Kidney (tissue), 14 donors: ENCODE measurements around the gene SLC37A2. TPM values are rescaled to one million over a fixed set of nuclear protein-coding genes. Genes with fewer than 3 reads are reported as not detected.

Experiments used
- DNase-seq, 5 donors: peaks; one replicate each; pipeline ENCODE4 v3.0.0-alpha.2; 2013 to 2020
- FAIRE-seq: peaks from 2 replicates; lab custom pipeline; 2012; peaks lifted over from hg19 to GRCh38; lab: Jason Lieb, UNC
- H3K27ac ChIP-seq, 2 donors: one replicate each; pipeline ENCODE4 v1.7.0; 2013; ENCODE audit warnings: low read depth in 2 of 2, low read length in 2 of 2, inconsistent platforms in 1 of 2
- H3K27me3 ChIP-seq: one replicate; pipeline ENCODE4 v1.7.1; 2013; ENCODE audit warnings: low read length, inconsistent platforms; ENCODE audit not compliant: control insufficient read depth, insufficient read depth
- H3K36me3 ChIP-seq, 3 donors: one replicate each; pipeline versions ENCODE4 v1.7.0 to v1.7.1; 2013; ENCODE audit warnings: low read length in 3 of 3, control low read depth in 1 of 3, inconsistent platforms in 1 of 3; ENCODE audit not compliant: insufficient read depth in 3 of 3, control insufficient read depth in 2 of 3
- H3K4me1 ChIP-seq, 3 donors: one replicate each; pipeline versions ENCODE4 v1.7.0 to v1.7.1; 2013; ENCODE audit warnings: low read length in 3 of 3, inconsistent platforms in 1 of 3, low read depth in 1 of 3; ENCODE audit not compliant: control insufficient read depth in 2 of 3, insufficient read depth in 2 of 3
- H3K4me3 ChIP-seq, 3 donors: one replicate each; pipeline versions ENCODE4 v1.7.0 to v1.8.1; 2013; ENCODE audit warnings: low read length in 3 of 3, control low read depth in 1 of 3, inconsistent platforms in 1 of 3
- H3K9ac ChIP-seq, 3 donors: one replicate each; pipeline versions ENCODE4 v1.7.0 to v1.7.1; 2013; ENCODE audit warnings: low read length in 3 of 3, control low read depth in 1 of 3, inconsistent platforms in 1 of 3
- H3K9me3 ChIP-seq, 3 donors: one replicate each; pipeline versions ENCODE4 v1.7.0 to v1.7.1; 2013; ENCODE audit warnings: low read length in 3 of 3, control low read depth in 1 of 3, inconsistent platforms in 1 of 3; ENCODE audit not compliant: control insufficient read depth in 2 of 3, insufficient read depth in 1 of 3
- intact Hi-C: fragments of 100-400 bp; cut with DNase I; formaldehyde crosslinking; loops from one replicate; pipeline ENCODE4 v1.11.1; 2022
- polyA plus RNA-seq: library from polyadenylated mRNA; stranded (reverse); fragments of 350-450 nt; fragmentation: Illumina TruSeq; extraction: RNeasy Lipid Tissue Mini Kit (QIAGEN cat#74804); gene quantifications from one replicate; pipeline ENCODE4 v1.2.3, GENCODE V29; 2014; ENCODE audit warnings: low read depth, low replicate concordance; ENCODE audit not compliant: insufficient read depth
- total RNA-seq: library from RNA; stranded (reverse); fragmentation: NEBNext Ultra II Directional; extraction: Animal tissue kit (Norgen Biotek cat#: 25700); gene quantifications from one replicate; pipeline ENCODE4 v1.2.1, GENCODE V29; 2021
- TF ChIP-seq, protein P1 (sequence below): IDR thresholded peaks from 3 replicates; pipeline ENCODE4 v1.5.1; 2012; ENCODE audit warnings: mild to moderate bottlenecking, moderate library complexity, borderline replicate concordance; ENCODE audit not compliant: insufficient read depth; ENCODE audit errors: extremely low read depth
- donor health status: control.
- donor health status: control.
- donor health status: control.
- donor health status: control.
- donor health status: control.
- donor health status: DM: yes; HTN: yes; CAD: no.
- donor health status: Normal renal cell carcinoma (clear cell type).

SLC37A2 gene
- total and polyA plus RNA-seq, 2 donors from 2014 or later, result 0.82 to 6.1 TPM

DNA sequence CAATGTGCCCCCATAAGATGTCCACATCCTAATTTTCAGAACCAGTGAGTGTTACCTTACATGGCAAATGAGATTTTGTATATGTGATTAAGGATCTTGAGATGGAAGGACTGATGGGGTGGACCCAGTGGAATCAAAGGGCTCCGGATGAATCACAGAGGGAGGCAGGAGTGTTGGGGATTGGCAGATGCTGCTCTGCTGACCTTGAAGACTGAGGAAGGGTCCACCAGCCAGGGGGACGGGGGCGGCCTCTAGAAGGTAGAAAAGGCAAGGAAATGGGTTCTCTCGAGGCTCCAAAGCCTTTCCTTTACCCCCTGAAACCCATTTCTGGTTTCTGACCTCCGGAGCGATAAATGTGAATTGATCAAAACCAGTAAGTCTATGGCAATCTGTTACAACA, 29.6 kb downstream of the SLC37A2 start:
- H3K36me3 ChIP-seq, result peaks cover 0 to 7% (median 4%) of the 10 kb centered on the region in 3 donors
- FAIRE-seq, result no peak
- H3K9ac ChIP-seq, result no peak overlapping the region
- no peak overlapping the region for H3K4me3 ChIP-seq
- no peaks in the 10 kb centered on the region for H3K27me3 ChIP-seq
- peaks cover 0 to 2% (median 0%) of the 10 kb centered on the region in 3 donors for H3K4me1 ChIP-seq
- H3K27ac ChIP-seq, result no peak overlapping the region
- intact Hi-C loops, result no loop called here
- TF ChIP-seq, protein P1, sequence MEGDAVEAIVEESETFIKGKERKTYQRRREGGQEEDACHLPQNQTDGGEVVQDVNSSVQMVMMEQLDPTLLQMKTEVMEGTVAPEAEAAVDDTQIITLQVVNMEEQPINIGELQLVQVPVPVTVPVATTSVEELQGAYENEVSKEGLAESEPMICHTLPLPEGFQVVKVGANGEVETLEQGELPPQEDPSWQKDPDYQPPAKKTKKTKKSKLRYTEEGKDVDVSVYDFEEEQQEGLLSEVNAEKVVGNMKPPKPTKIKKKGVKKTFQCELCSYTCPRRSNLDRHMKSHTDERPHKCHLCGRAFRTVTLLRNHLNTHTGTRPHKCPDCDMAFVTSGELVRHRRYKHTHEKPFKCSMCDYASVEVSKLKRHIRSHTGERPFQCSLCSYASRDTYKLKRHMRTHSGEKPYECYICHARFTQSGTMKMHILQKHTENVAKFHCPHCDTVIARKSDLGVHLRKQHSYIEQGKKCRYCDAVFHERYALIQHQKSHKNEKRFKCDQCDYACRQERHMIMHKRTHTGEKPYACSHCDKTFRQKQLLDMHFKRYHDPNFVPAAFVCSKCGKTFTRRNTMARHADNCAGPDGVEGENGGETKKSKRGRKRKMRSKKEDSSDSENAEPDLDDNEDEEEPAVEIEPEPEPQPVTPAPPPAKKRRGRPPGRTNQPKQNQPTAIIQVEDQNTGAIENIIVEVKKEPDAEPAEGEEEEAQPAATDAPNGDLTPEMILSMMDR, result no peak
- no peak for DNase-seq
- H3K9me3 ChIP-seq, result no peaks in the 10 kb centered on the region

GRCh38 chr11:125093502-125093901, 30.4 kb downstream of the SLC37A2 start:
- Histone ChIP-seq H3K4me1 (peaks cover 0 to 2% (median 0%) of the 10 kb centered on the region in 3 donors), H3K27ac (no peak overlapping the region), H3K36me3 (peaks cover 0 to 7% (median 4%) of the 10 kb centered on the region in 3 donors), H3K9ac (no peak overlapping the region), H3K27me3 (no peaks in the 10 kb centered on the region), H3K9me3 (no peaks in the 10 kb centered on the region), H3K4me3 (no peak overlapping the region)
- TF ChIP-seq, protein P1, result no peak
- FAIRE-seq (no peak), DNase-seq (no peak)
- intact Hi-C loops, result no loop called here

- Histone ChIP-seq H3K4me1 (peaks cover 0 to 2% (median 0%) of the 10 kb centered on the region in 3 donors), H3K27ac (no peak overlapping the region), H3K36me3 (peaks cover 0 to 7% (median 4%) of the 10 kb centered on the region in 3 donors), H3K9ac (no peak overlapping the region), H3K27me3 (no peaks in the 10 kb centered on the region), H3K4me3 (no peak overlapping the region), H3K9me3 (no peaks in the 10 kb centered on the region)
- TF ChIP-seq, protein P1, result no peak
- DNase-seq (no peak), FAIRE-seq (no peak)
- intact Hi-C loops, result no loop called here
Measured at GRCh38 chr11:125094731-125095130, 31.6 kb downstream of the SLC37A2 start.

- Histone ChIP-seq H3K9ac (no peak overlapping the region), H3K27me3 (no peaks in the 10 kb centered on the region), H3K4me1 (no peaks in the 10 kb centered on the region), H3K4me3 (no peak overlapping the region), H3K9me3 (no peaks in the 10 kb centered on the region), H3K36me3 (peaks cover 0 to 9% (median 4%) of the 10 kb centered on the region in 3 donors), H3K27ac (no peak overlapping the region)
- TF ChIP-seq, protein P1, result no peak
- intact Hi-C loops, result no loop called here
- no peak for FAIRE-seq
- DNase-seq, result no peak
Measured at GRCh38 chr11:125100136-125100535, 37.0 kb downstream of the SLC37A2 start.
